Activated T-helper 1 cell treated with anti-CD3 and anti-CD28 coated beads, Interleukin-12 subunit alpha, Interleukin-12 subunit beta, Interleukin-2, Interleukin-4 antibody, amounts not matched to agents 30 ng/mL and 10 ng/mL and 1 ng/mL, durations not matched to agents 14 hours and 24 hours and 36 hours (primary cell): ENCODE data around the gene KCNQ1. TPM values are rescaled to one million over a fixed set of nuclear protein-coding genes. Genes with fewer than 3 reads are reported as not detected.
"Not testable (repeated sequence)": the region's sequence is repeated elsewhere in the genome, so short reads cannot be mapped to it uniquely, and the experiment has no call there.

Experiments
- DNase-seq: peaks from one replicate; pipeline ENCODE4 v3.0.0; 2021; ENCODE audit warnings: low spot score
- H3K27ac Mint-ChIP-seq: one replicate; pipeline ENCODE4 v1.8.0; 2021; ENCODE audit warnings: mild to moderate bottlenecking, mixed read lengths
- H3K27me3 Mint-ChIP-seq: one replicate; pipeline ENCODE4 v1.8.0; 2022; ENCODE audit warnings: mild to moderate bottlenecking, moderate library complexity, mixed read lengths; ENCODE audit not compliant: insufficient read depth
- H3K36me3 Mint-ChIP-seq: one replicate; pipeline ENCODE4 v1.8.0; 2021; ENCODE audit warnings: low read depth, mixed read lengths
- H3K4me1 Mint-ChIP-seq: one replicate; pipeline ENCODE4 v1.8.0; 2021; ENCODE audit warnings: low read depth, mixed read lengths
- H3K4me3 Mint-ChIP-seq: one replicate; pipeline ENCODE4 v1.8.0; 2021; ENCODE audit warnings: mild to moderate bottlenecking, moderate library complexity, mixed read lengths
- H3K9me3 Mint-ChIP-seq: one replicate; pipeline ENCODE4 v1.8.0; 2021; ENCODE audit warnings: mixed read lengths
- intact Hi-C: fragments of 100-400 bp; cut with micrococcal nuclease; formaldehyde crosslinking; loops from one replicate; pipeline ENCODE4 v1.15.1; 2024
- total RNA-seq: library from RNA; stranded (reverse); gene quantifications from 2 replicates; pipeline ENCODE4 v1.2.3, GENCODE V29; 2022

Gene KCNQ1
- total RNA-seq, 1 donor from 2014 or later = 6.4 TPM

GRCh38 chr11:2474059-2474901, 29.5 kb downstream of the KCNQ1 start:
- Mint-ChIP-seq H3K9me3 (peaks cover 20% of the 10 kb centered on the region), H3K4me3 (no peak overlapping the region), H3K4me1 (no peaks in the 10 kb centered on the region), H3K27me3 (peaks cover under 1% of the 10 kb centered on the region), H3K27ac (no peak overlapping the region), H3K36me3 (peaks cover 6% of the 10 kb centered on the region)
- intact Hi-C loops = no loop called here
- DNase-seq = no peak

GRCh38 chr11:2475136-2475918, 30.5 kb downstream of the KCNQ1 start:
- intact Hi-C loops = no loop called here
- DNase-seq = no peak
- peaks cover 13% of the 10 kb centered on the region for H3K36me3 Mint-ChIP-seq
- H3K27ac Mint-ChIP-seq = no peak overlapping the region
- H3K4me1 Mint-ChIP-seq = peaks cover 6% of the 10 kb centered on the region
- no peaks in the 10 kb centered on the region for H3K27me3 Mint-ChIP-seq
- H3K9me3 Mint-ChIP-seq = peaks cover 30% of the 10 kb centered on the region
- H3K4me3 Mint-ChIP-seq = no peak overlapping the region

GRCh38 chr11:2477254-2477653, 32.4 kb downstream of the KCNQ1 start:
- intact Hi-C loops = no loop called here
- no peak overlapping the region for H3K27ac Mint-ChIP-seq
- peaks cover 31% of the 10 kb centered on the region for H3K9me3 Mint-ChIP-seq
- no peak for DNase-seq
- no peak overlapping the region for H3K4me3 Mint-ChIP-seq
- H3K4me1 Mint-ChIP-seq = peaks cover 18% of the 10 kb centered on the region
- H3K27me3 Mint-ChIP-seq = no peaks in the 10 kb centered on the region
- peaks cover 13% of the 10 kb centered on the region for H3K36me3 Mint-ChIP-seq

- no peak overlapping the region for H3K4me3 Mint-ChIP-seq
- H3K9me3 Mint-ChIP-seq = peaks cover 31% of the 10 kb centered on the region
- DNase-seq = no peak
- peaks cover 18% of the 10 kb centered on the region for H3K4me1 Mint-ChIP-seq
- H3K36me3 Mint-ChIP-seq = peaks cover 13% of the 10 kb centered on the region
- H3K27ac Mint-ChIP-seq = no peak overlapping the region
- intact Hi-C loops = no loop called here
- H3K27me3 Mint-ChIP-seq = no peaks in the 10 kb centered on the region
Measured at GRCh38 chr11:2477936-2478335, 33.1 kb downstream of the KCNQ1 start.

GRCh38 chr11:2480067-2480873, 35.5 kb downstream of the KCNQ1 start:
- Mint-ChIP-seq H3K4me1 (peaks cover 18% of the 10 kb centered on the region), H3K4me3 (peak overlapping the region; percentile 52), H3K36me3 (peaks cover 13% of the 10 kb centered on the region), H3K9me3 (peaks cover 32% of the 10 kb centered on the region)
- H3K27me3 Mint-ChIP-seq, intact Hi-C loops, DNase-seq, H3K27ac Mint-ChIP-seq: not testable (repeated sequence)

- peak overlapping the region; percentile 52 for H3K4me3 Mint-ChIP-seq
- DNase-seq = no peak
- no peak overlapping the region for H3K27ac Mint-ChIP-seq
- intact Hi-C loops = no loop called here
- H3K4me1 Mint-ChIP-seq = peaks cover 18% of the 10 kb centered on the region
- H3K36me3 Mint-ChIP-seq = peaks cover 13% of the 10 kb centered on the region
- no peaks in the 10 kb centered on the region for H3K27me3 Mint-ChIP-seq
- peaks cover 37% of the 10 kb centered on the region for H3K9me3 Mint-ChIP-seq
Measured at GRCh38 chr11:2480874-2481220, 36.0 kb downstream of the KCNQ1 start.

- peaks cover 42% of the 10 kb centered on the region for H3K9me3 Mint-ChIP-seq
- H3K4me1 Mint-ChIP-seq = peaks cover 18% of the 10 kb centered on the region
- intact Hi-C loops = no loop called here
- H3K36me3 Mint-ChIP-seq = peaks cover 13% of the 10 kb centered on the region
- DNase-seq = no peak
- no peak overlapping the region for H3K27ac Mint-ChIP-seq
- H3K4me3 Mint-ChIP-seq = no peak overlapping the region
- no peaks in the 10 kb centered on the region for H3K27me3 Mint-ChIP-seq
Measured at GRCh38 chr11:2481253-2481652, 36.4 kb downstream of the KCNQ1 start.

GRCh38 chr11:2482204-2482603, 37.4 kb downstream of the KCNQ1 start:
- Mint-ChIP-seq H3K27me3 (no peaks in the 10 kb centered on the region), H3K9me3 (peaks cover 47% of the 10 kb centered on the region), H3K4me3 (no peak overlapping the region), H3K27ac (no peak overlapping the region), H3K4me1 (peaks cover 18% of the 10 kb centered on the region), H3K36me3 (peaks cover 13% of the 10 kb centered on the region)
- no peak for DNase-seq
- intact Hi-C loops = no loop called here

- no peak for DNase-seq
- H3K4me1 Mint-ChIP-seq = peaks cover 18% of the 10 kb centered on the region
- no peaks in the 10 kb centered on the region for H3K27me3 Mint-ChIP-seq
- intact Hi-C loops = no loop called here
- no peak overlapping the region for H3K4me3 Mint-ChIP-seq
- no peak overlapping the region for H3K27ac Mint-ChIP-seq
- peaks cover 12% of the 10 kb centered on the region for H3K36me3 Mint-ChIP-seq
- peaks cover 48% of the 10 kb centered on the region for H3K9me3 Mint-ChIP-seq
Measured at GRCh38 chr11:2482745-2483144, 37.9 kb downstream of the KCNQ1 start.

GRCh38 chr11:2483426-2483825, 38.6 kb downstream of the KCNQ1 start:
- no peak overlapping the region for H3K27ac Mint-ChIP-seq
- intact Hi-C loops = no loop called here
- H3K27me3 Mint-ChIP-seq = no peaks in the 10 kb centered on the region

GRCh38 chr11:2484576-2485125, 39.8 kb downstream of the KCNQ1 start:
- peaks cover 50% of the 10 kb centered on the region for H3K9me3 Mint-ChIP-seq
- intact Hi-C loops = no loop called here
- H3K27me3 Mint-ChIP-seq = peaks cover 2% of the 10 kb centered on the region
- no peak overlapping the region for H3K4me3 Mint-ChIP-seq
- H3K4me1 Mint-ChIP-seq = peaks cover 18% of the 10 kb centered on the region
- H3K36me3 Mint-ChIP-seq = peaks cover 14% of the 10 kb centered on the region
- no peak for DNase-seq
- H3K27ac Mint-ChIP-seq = no peak overlapping the region

More at GRCh38 chr11:2483426-2483825, 38.6 kb downstream of the KCNQ1 start:
- Mint-ChIP-seq H3K4me1 (peaks cover 18% of the 10 kb centered on the region), H3K4me3 (no peak overlapping the region), H3K9me3 (peaks cover 49% of the 10 kb centered on the region), H3K36me3 (peaks cover 10% of the 10 kb centered on the region)
- no peak for DNase-seq

GRCh38 chr11:2488004-2488403, 43.2 kb downstream of the KCNQ1 start:
- intact Hi-C loops = no loop called here
- Mint-ChIP-seq H3K36me3 (peaks cover 8% of the 10 kb centered on the region), H3K27ac (no peak overlapping the region), H3K4me3 (no peak overlapping the region), H3K27me3 (peaks cover 3% of the 10 kb centered on the region), H3K4me1 (no peaks in the 10 kb centered on the region), H3K9me3 (peaks cover 53% of the 10 kb centered on the region)
- no peak for DNase-seq
